Lung (tissue), 12 donors: ENCODE measurements around the gene LARP1. TPM values are rescaled to one million over a fixed set of nuclear protein-coding genes. Genes with fewer than 3 reads are reported as not detected.

Source experiments
- ATAC-seq: fragments of 200-7000 bp; cut with Tn5 transposase; one replicate; pipeline ENCODE4 v1.9.1; 2020; ENCODE audit warnings: moderate number of reproducible peaks; ENCODE audit not compliant: insufficient read depth, low FRiP score
- DNase-seq, 3 donors: peaks; one replicate each; pipeline ENCODE4 v3.0.0-alpha.2; 2013 to 2017
- H3K27ac ChIP-seq, 2 donors: one replicate each; pipeline ENCODE4 v1.5.1; 2013; ENCODE audit warnings: mild to moderate bottlenecking in 2 of 2, moderate library complexity in 2 of 2, control low read depth in 1 of 2, inconsistent platforms in 1 of 2, low read depth in 1 of 2, low read length in 1 of 2
- H3K27me3 ChIP-seq, 3 donors: one replicate each; pipeline ENCODE4 v1.5.1; 2013; ENCODE audit warnings: low read length in 2 of 3; ENCODE audit not compliant: control insufficient read depth in 3 of 3, insufficient read depth in 3 of 3
- H3K36me3 ChIP-seq, 4 donors: one replicate each; pipeline ENCODE4 v1.5.1; 2013; ENCODE audit warnings: low read length in 4 of 4, mild to moderate bottlenecking in 1 of 4, moderate library complexity in 1 of 4; ENCODE audit not compliant: control insufficient read depth in 4 of 4, insufficient read depth in 4 of 4
- H3K4me1 ChIP-seq, 5 donors: one replicate each; pipeline ENCODE4 v1.5.1; 2013; ENCODE audit warnings: low read length in 5 of 5, mild to moderate bottlenecking in 2 of 5, moderate library complexity in 1 of 5; ENCODE audit not compliant: control insufficient read depth in 5 of 5, insufficient read depth in 5 of 5
- H3K4me3 ChIP-seq: one replicate; pipeline ENCODE4 v1.5.1; 2013; ENCODE audit warnings: mild to moderate bottlenecking, control low read depth, moderate library complexity
- H3K9ac ChIP-seq, 2 donors: one replicate each; pipeline ENCODE4 v1.5.1; 2013; ENCODE audit warnings: low read length in 2 of 2, control low read depth in 1 of 2; ENCODE audit not compliant: insufficient read depth in 1 of 2
- H3K9me3 ChIP-seq, 4 donors: one replicate each; pipeline ENCODE4 v1.5.1; 2013; ENCODE audit warnings: low read length in 3 of 4, mild to moderate bottlenecking in 1 of 4, moderate library complexity in 1 of 4; ENCODE audit not compliant: control insufficient read depth in 4 of 4, insufficient read depth in 3 of 4
- CTCF ChIP-seq: IDR thresholded peaks from 2 replicates; pipeline ENCODE4 v1.5.1; 2012; ENCODE audit warnings: mild to moderate bottlenecking; ENCODE audit errors: control extremely low read depth, extremely low read depth
- WGBS, 2 donors: extraction: QIAGEN DNeasy Blood & Tissue Kit; methylation state at CpG; one replicate each; pipeline ENCODE4 v1.1.7; 2013; 5-methylcytosine and 5-hydroxymethylcytosine counted together
- polyA plus RNA-seq, 2 donors: library from polyadenylated mRNA; stranded (reverse); fragments of 200-250 nt; gene quantifications; one replicate each; pipeline ENCODE4 v1.2.1, GENCODE V29; 2013
- total RNA-seq, 2 donors: library from RNA; depleted of rRNA in 1 of 2; stranded (reverse); fragments of >200 nt in 1 of 2; gene quantifications; one replicate each; pipeline ENCODE4 v1.2.1, GENCODE V29; 2014 to 2021
- donor health status: control.
- donor health status: control.
- donor health status: Bipolar disorder and iron deficiency.
- donor health status: healthy.
- donor health status: DM: yes; HTN: yes; CAD: no.

LARP1 gene
- total and polyA plus RNA-seq, 4 donors: 30.5 to 199 (median 61.7) TPM

- Histone ChIP-seq H3K36me3 (no peaks in the 10 kb centered on the region), H3K9ac (no peak overlapping the region), H3K27ac (peak overlapping the region in 1 of 2 donors; percentile 58), H3K9me3 (no peaks in the 10 kb centered on the region), H3K4me1 (no peaks in the 10 kb centered on the region), H3K4me3 (no peak overlapping the region), H3K27me3 (no peaks in the 10 kb centered on the region)
- ATAC-seq (no peak), DNase-seq (peak in 1 of 3 donors; percentile 25)
- WGBS, 2 donors: 72 to 78% methylated on average over 2 of the region's 2 CpGs
- TF ChIP-seq CTCF: no peak
These were observed 31.3 kb upstream of the LARP1 start for GRCh38 chr5:154723740-154724505.

- no peak for TF ChIP-seq CTCF
- WGBS, 2 donors: 81 to 87% methylated on average over 1 of the region's 1 CpG
- DNase-seq (no peak), ATAC-seq (no peak)
- Histone ChIP-seq H3K27me3 (no peaks in the 10 kb centered on the region), H3K9ac (peak overlapping the region in 1 of 2 donors; percentile 11), H3K4me3 (no peak overlapping the region), H3K9me3 (no peaks in the 10 kb centered on the region), H3K4me1 (no peaks in the 10 kb centered on the region), H3K27ac (no peak overlapping the region), H3K36me3 (no peaks in the 10 kb centered on the region)
These were observed 27.8 kb upstream of the LARP1 start for GRCh38 chr5:154727361-154727760.

- Histone ChIP-seq H3K4me3 (no peak overlapping the region), H3K4me1 (no peaks in the 10 kb centered on the region), H3K27ac (no peak overlapping the region), H3K9ac (no peak overlapping the region), H3K27me3 (no peaks in the 10 kb centered on the region), H3K36me3 (no peaks in the 10 kb centered on the region), H3K9me3 (no peaks in the 10 kb centered on the region)
- DNase-seq: no peak
- ATAC-seq: no peak
- no peak for TF ChIP-seq CTCF
- WGBS, 2 donors: 81 to 91% methylated on average over 3 of the region's 3 CpGs
These were observed 26.1 kb upstream of the LARP1 start for GRCh38 chr5:154728939-154729588.
